ENCODE data around the gene SLC22A14. TPM values are rescaled to one million over a fixed set of nuclear protein-coding genes. Genes with fewer than 3 reads are reported as not detected.

SLC22A14 gene
- total RNA-seq, 2 experiments from 2014 or later = not detected

DNA sequence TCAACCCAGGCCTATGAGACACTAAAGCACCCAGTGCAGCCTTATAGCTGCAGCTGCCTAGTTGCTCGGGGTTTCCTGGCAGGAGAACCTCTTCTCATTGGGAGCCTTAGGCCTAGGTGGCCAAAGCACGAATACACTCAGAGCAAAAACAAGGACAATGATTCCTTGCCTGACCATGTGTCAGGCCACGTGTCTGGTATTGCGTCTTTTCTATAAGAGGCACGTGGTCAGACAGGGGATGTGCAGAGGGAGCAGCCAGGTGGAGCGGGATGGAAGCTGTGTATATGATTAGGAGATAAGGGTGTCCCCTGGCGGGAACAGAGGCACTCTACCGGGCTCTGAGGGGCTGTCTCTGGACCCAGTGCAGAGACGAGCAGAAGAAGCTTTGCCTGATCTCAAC lies 26.4 kb downstream of the SLC22A14 start:
- DNase-seq = no peak
- Mint-ChIP-seq H3K4me3 (no peak overlapping the region), H3K27ac (no peak overlapping the region), H3K4me1 (no peaks in the 10 kb centered on the region), H3K36me3 (ENCODE audit: low read depth) (no peaks in the 10 kb centered on the region), H3K9me3 (no peaks in the 10 kb centered on the region), H3K27me3 (peaks cover 22% of the 10 kb centered on the region)
- POLR2A ChIA-PET = no interaction called here
- CTCF ChIA-PET = no interaction called here

DNA sequence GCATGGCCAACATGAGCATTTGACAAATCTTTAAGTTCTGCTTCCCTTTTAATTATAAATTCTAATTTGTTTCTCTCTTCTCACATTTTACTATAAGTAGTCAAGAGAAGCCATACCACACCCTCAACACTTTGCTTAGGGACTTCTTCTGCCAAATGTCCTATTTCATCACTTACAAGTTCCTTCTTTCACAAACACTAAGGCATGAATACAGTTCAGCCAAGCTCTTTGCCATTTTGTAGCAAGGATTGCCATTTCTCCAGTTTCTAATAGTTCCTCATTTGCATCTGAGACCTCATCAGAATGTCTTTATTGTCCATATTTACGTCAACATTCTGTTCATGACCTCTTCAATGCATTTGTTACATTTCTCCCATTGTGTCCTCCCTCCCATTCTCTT lies 29.4 kb downstream of the SLC22A14 start:
- H3K4me3 Mint-ChIP-seq = no peak overlapping the region
- H3K9me3 Mint-ChIP-seq = no peaks in the 10 kb centered on the region
- ChIA-PET POLR2A (no interaction called here), CTCF (no interaction called here)
- peaks cover 18% of the 10 kb centered on the region for H3K27me3 Mint-ChIP-seq
- H3K36me3 Mint-ChIP-seq (ENCODE audit: low read depth) = no peaks in the 10 kb centered on the region
- H3K27ac Mint-ChIP-seq = no peak overlapping the region
- no peak for DNase-seq
- H3K4me1 Mint-ChIP-seq = no peaks in the 10 kb centered on the region

DNA sequence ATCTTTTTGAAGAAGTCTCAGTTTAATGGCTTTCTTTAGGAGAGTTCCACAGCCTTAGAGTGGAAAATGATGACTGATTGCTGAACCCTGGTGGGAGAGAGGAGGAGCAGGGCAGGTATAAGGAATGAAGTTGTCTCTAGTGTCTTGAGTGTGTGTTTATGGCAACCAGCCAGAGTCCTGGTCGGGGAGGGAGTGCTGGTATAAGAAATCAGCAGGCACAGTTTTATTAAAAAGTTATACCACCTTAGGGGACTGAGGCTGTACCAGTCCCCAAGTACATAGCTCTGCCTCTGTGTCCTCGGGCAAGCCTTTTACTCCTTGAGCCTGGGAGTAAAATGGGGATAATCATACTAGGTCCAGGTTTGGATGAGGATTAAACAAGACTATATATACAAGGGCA lies 29.8 kb downstream of the SLC22A14 start:
- ChIA-PET POLR2A (no interaction called here), CTCF (no interaction called here)
- Mint-ChIP-seq H3K27me3 (peaks cover 18% of the 10 kb centered on the region), H3K4me1 (no peaks in the 10 kb centered on the region), H3K27ac (no peak overlapping the region), H3K9me3 (no peaks in the 10 kb centered on the region), H3K36me3 (ENCODE audit: low read depth) (no peaks in the 10 kb centered on the region), H3K4me3 (no peak overlapping the region)
- DNase-seq = no peak

DNA sequence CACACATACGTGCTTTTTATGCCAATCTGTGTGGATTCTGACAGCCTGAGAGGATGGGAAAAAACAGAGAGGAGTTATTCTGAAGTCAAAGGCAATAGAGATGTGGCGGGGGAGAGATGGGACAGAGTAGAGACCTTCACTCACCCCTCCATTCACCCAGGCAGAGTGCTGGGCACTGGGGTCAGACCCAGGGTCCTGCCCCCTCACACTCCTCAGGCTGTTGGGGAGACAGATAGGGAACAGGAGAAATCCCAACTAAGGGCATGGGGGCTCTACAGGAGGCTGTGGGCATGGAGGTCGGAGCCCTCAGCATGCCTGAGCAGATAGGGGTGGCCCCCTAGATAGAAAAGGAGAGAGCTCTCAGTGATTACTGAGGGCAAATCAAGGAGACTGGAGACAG lies 30.3 kb downstream of the SLC22A14 start:
- ChIA-PET CTCF (no interaction called here), POLR2A (no interaction called here)
- Mint-ChIP-seq H3K4me1 (no peaks in the 10 kb centered on the region), H3K27me3 (peaks cover 18% of the 10 kb centered on the region), H3K9me3 (no peaks in the 10 kb centered on the region), H3K36me3 (ENCODE audit: low read depth) (no peaks in the 10 kb centered on the region), H3K4me3 (no peak overlapping the region), H3K27ac (no peak overlapping the region)
- no peak for DNase-seq

DNA sequence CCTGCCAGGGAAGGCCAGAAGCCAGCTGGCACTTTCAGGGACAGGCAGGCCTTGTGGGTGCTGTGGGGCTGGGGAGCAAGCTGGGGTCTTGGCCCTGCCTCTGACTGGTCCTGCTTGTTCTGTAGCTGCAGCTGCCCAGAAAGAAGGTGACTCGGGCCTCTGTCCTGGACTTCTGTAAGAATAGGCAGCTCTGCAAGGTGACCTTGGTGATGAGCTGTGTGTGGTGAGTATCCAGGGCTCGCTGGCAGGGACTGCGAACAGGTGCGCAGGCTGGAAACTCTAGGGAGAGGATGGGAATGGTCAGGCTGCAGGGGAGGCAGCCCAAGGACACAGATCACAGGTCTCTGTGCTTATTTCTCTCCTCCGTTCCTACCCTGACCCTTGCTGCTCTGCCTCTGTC lies 31.2 kb downstream of the SLC22A14 start:
- CTCF ChIA-PET = no interaction called here

DNA sequence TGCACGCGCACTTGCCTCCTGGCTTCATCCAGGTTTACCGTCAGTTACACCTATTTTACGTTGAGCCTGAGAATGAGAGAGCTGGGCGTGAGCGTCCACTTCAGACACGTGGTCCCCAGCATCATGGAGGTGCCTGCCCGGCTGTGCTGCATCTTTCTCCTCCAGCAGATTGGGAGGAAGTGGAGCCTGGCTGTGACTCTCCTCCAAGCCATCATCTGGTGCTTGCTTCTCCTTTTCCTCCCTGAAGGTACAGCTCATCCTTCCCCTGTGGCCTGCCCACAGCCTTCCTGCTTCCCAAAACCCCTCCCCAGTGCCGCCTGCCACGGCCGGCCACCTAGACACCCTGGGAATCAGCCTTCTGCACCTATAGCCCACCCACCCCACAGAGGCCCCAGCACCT lies 31.6 kb downstream of the SLC22A14 start:
- Mint-ChIP-seq H3K27me3 (peaks cover 16% of the 10 kb centered on the region), H3K27ac (no peak overlapping the region), H3K36me3 (ENCODE audit: low read depth) (no peaks in the 10 kb centered on the region), H3K9me3 (no peaks in the 10 kb centered on the region), H3K4me3 (no peak overlapping the region), H3K4me1 (no peaks in the 10 kb centered on the region)
- ChIA-PET POLR2A (no interaction called here), CTCF (interaction anchor here (1.2 kb wide), 1 partner anchor 189 kb away, joined by 3 read pairs; no protein-coding TSS in a partner anchor)
- no peak for DNase-seq

More for the DNA sequence above, 31.2 kb downstream of the SLC22A14 start:
- no peaks in the 10 kb centered on the region for H3K36me3 Mint-ChIP-seq (ENCODE audit: low read depth)
- peaks cover 18% of the 10 kb centered on the region for H3K27me3 Mint-ChIP-seq
- POLR2A ChIA-PET = no interaction called here
- no peak overlapping the region for H3K27ac Mint-ChIP-seq
- no peaks in the 10 kb centered on the region for H3K4me1 Mint-ChIP-seq
- H3K9me3 Mint-ChIP-seq = no peaks in the 10 kb centered on the region
- no peak overlapping the region for H3K4me3 Mint-ChIP-seq
- DNase-seq = no peak

DNA sequence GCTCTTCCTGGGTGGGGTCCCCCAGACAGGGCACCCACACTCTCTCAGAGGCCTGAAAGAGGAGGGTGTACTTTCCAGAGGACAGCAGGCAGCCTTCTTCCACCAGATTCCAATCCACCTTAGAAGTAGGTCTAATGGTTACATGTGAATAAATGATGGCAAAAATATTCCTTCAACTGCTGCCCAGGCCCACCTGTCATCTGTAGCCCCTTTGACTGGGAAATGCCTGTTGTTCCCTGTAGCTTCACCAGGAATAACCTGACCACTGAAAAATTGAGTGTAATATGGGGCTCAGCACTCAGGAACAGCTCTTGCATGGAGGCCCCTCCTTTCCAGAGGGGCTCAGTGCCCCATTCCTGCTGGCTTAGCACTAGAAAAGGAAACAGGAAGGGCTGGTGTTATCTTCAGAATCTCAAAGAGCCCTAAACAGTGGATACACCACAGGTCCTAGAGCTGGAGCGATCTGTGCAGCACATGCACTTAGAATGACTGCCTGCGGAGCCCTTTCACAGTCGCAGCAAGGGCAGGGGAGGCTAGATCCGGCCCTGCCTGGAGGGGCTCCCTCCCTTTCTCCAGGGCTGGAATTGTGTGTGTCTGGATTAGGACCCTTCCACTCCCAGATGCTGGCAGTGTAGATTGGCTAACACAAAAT lies 32.1 kb downstream of the SLC22A14 start:
- Mint-ChIP-seq H3K27ac (no peak overlapping the region), H3K9me3 (no peaks in the 10 kb centered on the region), H3K36me3 (ENCODE audit: low read depth) (no peaks in the 10 kb centered on the region), H3K4me1 (no peaks in the 10 kb centered on the region), H3K4me3 (no peak overlapping the region), H3K27me3 (peaks cover 12% of the 10 kb centered on the region)
- CTCF ChIA-PET = interaction anchor here (1.2 kb wide), 1 partner anchor 190 kb away, joined by 3 read pairs; no protein-coding TSS in a partner anchor
- DNase-seq = no peak
- POLR2A ChIA-PET = no interaction called here

DNA sequence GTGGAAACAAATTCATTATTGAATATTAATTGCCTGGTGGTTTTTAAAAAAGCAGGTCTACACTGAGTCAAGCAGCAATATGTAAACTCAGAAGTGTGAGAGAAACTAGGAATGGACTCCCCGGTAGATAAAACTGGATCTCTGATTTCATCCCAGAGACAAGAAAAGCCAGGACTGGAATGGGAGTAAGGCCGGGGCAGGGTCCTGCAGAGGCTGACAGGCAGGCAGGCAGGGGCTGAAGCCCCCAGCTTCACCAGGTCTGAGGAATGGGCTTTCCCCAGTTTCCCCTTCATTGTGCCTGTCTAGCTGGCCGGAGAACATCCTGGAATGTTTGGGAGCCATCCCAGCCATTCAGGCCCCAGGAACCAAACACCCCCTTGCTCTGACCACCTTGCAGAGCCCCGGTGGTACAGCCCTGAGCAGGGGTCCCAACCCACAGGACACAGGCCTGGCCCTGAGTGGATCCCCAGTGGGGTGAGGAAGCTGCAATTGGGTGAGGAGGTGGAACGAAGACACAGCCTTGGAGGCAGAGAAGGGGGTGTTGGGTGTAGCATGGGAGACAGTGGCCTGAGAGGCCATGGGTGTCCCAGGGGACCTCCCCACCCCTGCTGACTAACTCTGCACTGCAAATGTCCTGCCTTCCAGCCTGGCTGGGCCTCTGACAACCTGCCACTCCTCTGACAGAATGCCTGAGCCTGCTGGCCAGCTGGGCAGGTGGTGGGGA lies 32.8 kb downstream of the SLC22A14 start:
- Mint-ChIP-seq H3K9me3 (no peaks in the 10 kb centered on the region), H3K27me3 (peaks cover 8% of the 10 kb centered on the region), H3K27ac (no peak overlapping the region), H3K36me3 (ENCODE audit: low read depth) (no peaks in the 10 kb centered on the region), H3K4me3 (no peak overlapping the region), H3K4me1 (no peaks in the 10 kb centered on the region)
- CTCF ChIA-PET = interaction anchor here (1.2 kb wide), 1 partner anchor 191 kb away, joined by 3 read pairs; no protein-coding TSS in a partner anchor
- no peak for DNase-seq
- POLR2A ChIA-PET = no interaction called here

DNA sequence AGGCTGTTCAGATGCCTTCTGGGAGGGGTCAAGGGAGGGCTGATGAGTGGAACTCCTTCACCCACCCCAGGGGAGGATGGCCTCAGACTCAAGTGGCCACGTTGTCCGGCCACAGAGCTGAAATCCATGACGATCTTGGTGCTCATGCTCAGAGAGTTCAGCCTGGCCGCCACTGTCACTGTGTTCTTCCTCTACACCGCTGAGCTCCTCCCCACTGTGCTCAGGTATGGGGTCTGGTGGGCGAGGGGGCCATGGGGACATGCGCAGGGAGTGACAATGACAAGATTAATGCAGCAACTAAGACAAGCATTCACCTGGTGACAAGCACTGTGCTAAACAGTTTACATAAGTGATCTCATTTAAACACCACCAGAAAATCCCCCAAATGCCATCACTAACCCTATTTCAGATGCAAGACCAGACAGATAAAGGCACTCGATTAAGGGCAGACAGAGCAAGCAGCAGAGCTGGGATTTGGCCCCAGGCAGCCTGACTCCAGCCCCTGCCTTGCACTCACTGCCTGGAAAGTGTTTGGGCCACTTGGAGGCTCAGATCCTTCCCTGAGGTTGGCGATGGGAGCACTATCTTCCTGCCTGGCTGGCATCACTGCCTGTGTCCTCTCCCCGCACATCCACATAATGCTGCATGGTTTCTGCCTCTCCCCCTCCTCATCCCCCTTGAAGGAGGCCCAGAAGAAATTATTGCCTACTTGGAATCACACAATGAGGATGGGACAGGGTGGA lies 33.6 kb downstream of the SLC22A14 start:
- no peak overlapping the region for H3K4me3 Mint-ChIP-seq
- POLR2A ChIA-PET = no interaction called here
- H3K27me3 Mint-ChIP-seq = peaks cover 6% of the 10 kb centered on the region

DNA sequence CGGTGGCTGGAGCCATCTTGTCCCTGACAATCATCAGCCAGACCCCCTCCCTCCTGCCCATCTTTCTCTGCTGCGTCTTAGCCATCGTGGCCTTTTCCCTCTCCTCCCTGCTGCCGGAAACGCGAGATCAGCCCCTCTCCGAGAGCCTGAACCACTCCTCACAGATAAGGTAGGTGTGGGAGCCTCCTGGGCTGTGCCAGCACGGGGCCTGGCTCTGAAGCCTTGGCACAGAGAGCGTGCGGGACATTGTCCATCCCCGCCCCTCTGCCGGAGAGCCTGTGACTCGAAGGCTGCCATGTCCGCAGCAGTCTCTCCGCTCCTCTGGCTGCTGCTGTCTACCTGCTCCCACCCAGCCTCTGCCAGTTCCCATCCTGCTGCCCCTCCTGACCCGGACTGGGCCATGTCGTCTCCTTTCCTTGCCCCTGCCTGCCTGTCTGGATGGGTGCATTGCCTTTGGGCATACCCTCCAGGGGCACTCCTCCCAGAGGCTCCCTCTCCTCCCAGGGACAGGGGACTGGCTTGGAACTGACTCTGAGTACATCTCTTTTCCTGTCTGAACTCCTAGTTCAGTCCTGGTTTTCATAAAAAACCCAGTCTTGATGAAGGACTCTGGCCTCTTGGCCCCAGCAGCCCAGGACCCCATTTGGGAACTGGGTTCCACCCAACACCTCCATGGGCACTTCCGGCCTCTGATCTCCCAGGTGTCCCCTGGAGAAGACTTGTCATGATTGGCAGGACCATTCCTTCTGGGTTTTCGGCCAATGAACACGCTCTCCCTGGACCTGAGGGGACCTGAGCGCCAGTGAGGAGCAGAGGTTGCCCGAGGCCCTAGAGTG lies 34.5 kb downstream of the SLC22A14 start:
- CTCF ChIA-PET = no interaction called here
- no peak for DNase-seq
- Mint-ChIP-seq H3K27ac (no peak overlapping the region), H3K27me3 (peaks cover 2% of the 10 kb centered on the region), H3K36me3 (ENCODE audit: low read depth) (no peaks in the 10 kb centered on the region), H3K4me3 (no peak overlapping the region), H3K4me1 (no peaks in the 10 kb centered on the region), H3K9me3 (no peaks in the 10 kb centered on the region)
- POLR2A ChIA-PET = no interaction called here

More for the DNA sequence above, 33.6 kb downstream of the SLC22A14 start:
- no peaks in the 10 kb centered on the region for H3K4me1 Mint-ChIP-seq
- CTCF ChIA-PET = no interaction called here
- H3K9me3 Mint-ChIP-seq = no peaks in the 10 kb centered on the region
- H3K36me3 Mint-ChIP-seq (ENCODE audit: low read depth) = no peaks in the 10 kb centered on the region
- H3K27ac Mint-ChIP-seq = no peak overlapping the region
- no peak for DNase-seq

DNA sequence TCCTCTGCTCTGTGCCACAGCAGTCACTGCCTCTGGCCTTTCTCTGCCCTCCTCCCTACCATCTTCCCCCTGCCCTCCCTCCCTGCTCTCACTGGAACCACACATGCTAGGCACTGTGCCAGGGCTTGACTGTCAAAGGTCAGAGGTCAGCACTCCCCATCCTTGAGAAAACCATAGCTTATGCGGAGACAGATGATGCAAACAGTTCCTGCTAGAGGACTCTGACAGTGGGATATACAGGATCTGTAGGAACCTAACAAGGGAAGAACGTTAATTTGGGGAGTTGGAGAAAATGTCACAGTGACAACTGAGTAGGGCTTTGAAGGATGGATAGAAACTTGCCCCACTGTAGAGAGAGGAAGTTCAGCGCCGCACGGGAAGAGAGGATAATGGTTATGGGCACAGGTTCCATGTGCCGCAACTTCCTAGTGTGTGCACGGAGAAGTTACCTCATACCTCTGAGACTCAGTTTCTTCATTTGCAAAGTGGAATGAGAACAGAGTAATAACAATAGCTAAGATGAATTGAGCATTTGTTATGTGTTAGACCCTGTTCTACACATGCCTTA lies 35.2 kb downstream of the SLC22A14 start:
- no peaks in the 10 kb centered on the region for H3K9me3 Mint-ChIP-seq
- H3K4me3 Mint-ChIP-seq = no peak overlapping the region
- ChIA-PET CTCF (no interaction called here), POLR2A (no interaction called here)
- no peak for DNase-seq
- H3K27me3 Mint-ChIP-seq = peaks cover 1% of the 10 kb centered on the region
- no peak overlapping the region for H3K27ac Mint-ChIP-seq
- H3K4me1 Mint-ChIP-seq = no peaks in the 10 kb centered on the region
- no peaks in the 10 kb centered on the region for H3K36me3 Mint-ChIP-seq (ENCODE audit: low read depth)

DNA sequence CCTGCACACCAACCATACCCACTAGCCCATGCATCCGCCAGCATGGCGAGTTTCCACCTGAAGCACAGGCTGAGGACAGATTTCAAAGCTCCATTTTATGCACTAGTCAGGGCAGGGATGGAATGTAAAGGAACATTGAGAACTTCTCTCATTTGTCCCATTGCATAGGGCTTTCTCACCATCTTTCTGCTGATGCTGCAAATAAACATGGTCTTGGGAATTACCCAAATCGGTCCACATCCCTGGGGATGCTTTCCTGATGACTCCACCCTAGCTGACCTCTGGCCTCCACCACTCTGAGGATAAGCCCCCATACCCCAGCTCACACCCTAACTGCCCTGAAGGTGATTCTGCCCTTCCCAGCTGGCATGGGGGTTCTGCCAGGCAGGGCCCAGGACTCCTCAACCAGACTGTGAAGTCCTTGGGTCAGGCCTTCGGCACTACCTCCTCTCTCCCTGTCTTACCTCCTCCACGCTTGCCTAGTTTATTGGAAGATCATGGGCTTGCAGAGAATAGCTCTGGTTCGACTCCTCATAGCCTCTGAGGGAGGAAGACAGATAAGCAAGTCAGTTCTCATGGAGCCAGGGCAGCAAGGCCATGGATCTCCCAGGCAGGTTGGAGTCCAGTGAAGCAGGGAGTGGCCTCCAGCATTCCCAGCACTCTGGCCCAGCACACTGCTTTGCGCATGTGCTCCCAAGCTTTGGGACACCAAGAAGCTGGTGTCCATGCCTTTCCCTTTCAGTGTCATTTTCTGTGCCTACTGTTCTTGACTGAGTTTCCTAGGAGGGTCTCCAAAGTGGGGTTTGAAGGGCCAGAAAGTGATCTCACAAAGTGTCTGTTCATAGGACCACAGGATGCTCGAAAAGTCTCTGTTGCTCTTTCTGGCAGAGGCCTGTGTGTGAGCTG lies 36.9 kb downstream of the SLC22A14 start:
- H3K27ac Mint-ChIP-seq = no peak overlapping the region
- no peak for DNase-seq
- ChIA-PET CTCF (no interaction called here), POLR2A (no interaction called here)
- H3K4me3 Mint-ChIP-seq = no peak overlapping the region
- H3K9me3 Mint-ChIP-seq = peaks cover 2% of the 10 kb centered on the region
- no peaks in the 10 kb centered on the region for H3K36me3 Mint-ChIP-seq (ENCODE audit: low read depth)
- H3K4me1 Mint-ChIP-seq = no peaks in the 10 kb centered on the region
- peaks cover 8% of the 10 kb centered on the region for H3K27me3 Mint-ChIP-seq
